ENCODE measurements around the gene ZAP70.

The ZAP70 gene

DNA sequence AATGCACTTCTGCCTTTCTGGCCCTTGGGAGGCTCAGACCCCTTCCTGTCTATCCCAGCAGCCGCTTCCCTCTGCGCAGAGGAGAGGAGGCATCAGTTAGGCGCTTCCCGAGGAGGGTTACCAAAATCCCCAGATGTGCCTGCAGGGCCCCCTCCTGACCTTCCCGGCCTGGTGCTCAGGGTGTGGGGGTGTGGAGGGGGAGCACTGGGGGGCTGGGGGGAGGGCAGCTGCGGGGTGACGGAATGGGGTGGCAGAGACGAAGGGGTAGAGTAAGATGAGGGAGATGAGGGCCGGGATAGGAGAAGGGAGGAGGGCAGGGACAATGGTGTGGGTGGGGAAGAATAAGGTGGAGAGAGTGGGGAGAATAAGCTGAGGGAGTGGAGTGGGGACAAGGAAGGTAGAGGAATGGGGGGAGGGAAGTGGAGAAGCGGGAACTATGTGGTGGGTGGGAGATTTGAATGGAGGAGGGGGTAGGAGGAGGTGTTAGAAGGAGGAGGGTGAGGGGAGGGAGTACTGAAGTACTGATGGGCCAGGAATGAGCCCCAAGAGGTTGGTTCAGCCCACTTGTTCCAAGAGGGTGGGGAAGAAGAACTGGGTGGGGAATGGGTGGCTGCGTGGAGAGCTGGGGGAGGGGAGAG lies 6.5 kb upstream of the ZAP70 start:
- Histone ChIP-seq H3K27me3 (ENCODE audit: insufficient read depth, low read length, poor library complexity, severe bottlenecking) (no peaks in the 10 kb centered on the region), H3F3A (ENCODE audit: low read depth) (no peaks in the 10 kb centered on the region), H2AFZ (ENCODE audit: low read length) (no peak overlapping the region), H3K9ac (ENCODE audit: low read depth, low read length, poor library complexity, severe bottlenecking) (no peak overlapping the region), H3K79me2 (ENCODE audit: insufficient read depth, low read length) (peaks cover 11% of the 10 kb centered on the region; the same call in 1 of the 2 replicates), H3K9me2 (replicated peaks; ENCODE audit: low read depth, low read length) (no peaks in the 10 kb centered on the region), H3K4me1 (ENCODE audit: insufficient read depth, low read length, poor library complexity, severe bottlenecking) (peaks cover 34% of the 10 kb centered on the region), H3K4me3 (ENCODE audit: low read length, poor library complexity, severe bottlenecking) (no peak overlapping the region), H4K20me1 (ENCODE audit: insufficient read depth, low read length, poor library complexity, severe bottlenecking) (no peaks in the 10 kb centered on the region), H3K9me3 (ENCODE audit: insufficient read depth, low read depth, low read length) (no peaks in the 10 kb centered on the region), H3K4me2 (ENCODE audit: low read depth, low read length, poor library complexity, severe bottlenecking) (no peak overlapping the region), H3K36me3 (ENCODE audit: insufficient read depth, low read length) (no peaks in the 10 kb centered on the region)
- TF ChIP-seq, protein P1, sequence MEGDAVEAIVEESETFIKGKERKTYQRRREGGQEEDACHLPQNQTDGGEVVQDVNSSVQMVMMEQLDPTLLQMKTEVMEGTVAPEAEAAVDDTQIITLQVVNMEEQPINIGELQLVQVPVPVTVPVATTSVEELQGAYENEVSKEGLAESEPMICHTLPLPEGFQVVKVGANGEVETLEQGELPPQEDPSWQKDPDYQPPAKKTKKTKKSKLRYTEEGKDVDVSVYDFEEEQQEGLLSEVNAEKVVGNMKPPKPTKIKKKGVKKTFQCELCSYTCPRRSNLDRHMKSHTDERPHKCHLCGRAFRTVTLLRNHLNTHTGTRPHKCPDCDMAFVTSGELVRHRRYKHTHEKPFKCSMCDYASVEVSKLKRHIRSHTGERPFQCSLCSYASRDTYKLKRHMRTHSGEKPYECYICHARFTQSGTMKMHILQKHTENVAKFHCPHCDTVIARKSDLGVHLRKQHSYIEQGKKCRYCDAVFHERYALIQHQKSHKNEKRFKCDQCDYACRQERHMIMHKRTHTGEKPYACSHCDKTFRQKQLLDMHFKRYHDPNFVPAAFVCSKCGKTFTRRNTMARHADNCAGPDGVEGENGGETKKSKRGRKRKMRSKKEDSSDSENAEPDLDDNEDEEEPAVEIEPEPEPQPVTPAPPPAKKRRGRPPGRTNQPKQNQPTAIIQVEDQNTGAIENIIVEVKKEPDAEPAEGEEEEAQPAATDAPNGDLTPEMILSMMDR (conservative IDR thresholded peaks at IDR 0.05; ENCODE audit: low read length), result no peak
- TF ChIP-seq EZH2phosphoT487 (IDR thresholded peaks at IDR 0.05; ENCODE audit: borderline replicate concordance), result no peak

DNA sequence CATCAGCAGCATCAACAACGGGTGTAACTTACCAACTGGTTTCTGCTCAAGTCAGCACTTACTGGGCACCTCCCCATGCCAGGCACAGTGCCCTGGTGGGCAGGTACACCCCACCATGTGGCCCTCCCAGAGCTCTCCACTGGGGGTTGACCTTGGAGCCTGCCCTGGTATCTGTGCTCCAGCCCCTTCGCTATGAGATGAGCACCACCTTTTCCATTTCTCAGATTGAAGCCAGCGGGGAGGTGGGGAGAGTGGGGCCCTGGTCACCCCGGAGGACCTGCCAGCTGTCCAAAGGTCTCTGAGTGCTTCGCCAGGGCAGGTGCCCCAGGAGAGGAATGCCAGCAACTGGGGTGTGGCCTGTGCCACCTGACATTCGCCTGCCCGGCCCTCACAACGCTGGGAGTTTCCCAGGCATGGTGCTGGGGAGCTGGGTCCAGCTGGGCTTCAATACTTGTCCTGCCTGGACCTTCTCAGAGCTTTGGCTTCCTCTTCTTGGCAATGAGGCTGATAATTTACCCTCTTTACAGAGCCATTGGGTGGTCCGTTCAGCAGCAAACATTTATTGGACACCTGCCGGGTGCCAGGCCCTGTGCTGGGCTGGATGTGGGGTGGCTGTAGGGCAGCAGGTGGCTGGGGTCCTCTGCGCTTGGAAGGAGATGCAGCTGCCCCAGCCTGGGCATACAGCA lies 5.9 kb upstream of the ZAP70 start:
- Histone ChIP-seq H3K4me3 (ENCODE audit: low read length, poor library complexity, severe bottlenecking) (no peak overlapping the region), H3K79me2 (ENCODE audit: insufficient read depth, low read length) (peaks cover 17% of the 10 kb centered on the region; the same call in 1 of the 2 replicates), H3K36me3 (ENCODE audit: insufficient read depth, low read length) (no peaks in the 10 kb centered on the region), H3K4me2 (ENCODE audit: low read depth, low read length, poor library complexity, severe bottlenecking) (no peak overlapping the region), H2AFZ (ENCODE audit: low read length) (no peak overlapping the region), H4K20me1 (ENCODE audit: insufficient read depth, low read length, poor library complexity, severe bottlenecking) (no peaks in the 10 kb centered on the region), H3F3A (ENCODE audit: low read depth) (no peaks in the 10 kb centered on the region), H3K9me2 (replicated peaks; ENCODE audit: low read depth, low read length) (no peaks in the 10 kb centered on the region), H3K9me3 (ENCODE audit: insufficient read depth, low read depth, low read length) (no peaks in the 10 kb centered on the region), H3K9ac (ENCODE audit: low read depth, low read length, poor library complexity, severe bottlenecking) (no peak overlapping the region), H3K27me3 (ENCODE audit: insufficient read depth, low read length, poor library complexity, severe bottlenecking) (no peaks in the 10 kb centered on the region), H3K4me1 (ENCODE audit: insufficient read depth, low read length, poor library complexity, severe bottlenecking) (peaks cover 30% of the 10 kb centered on the region)
- TF ChIP-seq, protein P1 (conservative IDR thresholded peaks at IDR 0.05; ENCODE audit: low read length), result no peak
- TF ChIP-seq EZH2phosphoT487 (IDR thresholded peaks at IDR 0.05; ENCODE audit: borderline replicate concordance), result no peak

DNA sequence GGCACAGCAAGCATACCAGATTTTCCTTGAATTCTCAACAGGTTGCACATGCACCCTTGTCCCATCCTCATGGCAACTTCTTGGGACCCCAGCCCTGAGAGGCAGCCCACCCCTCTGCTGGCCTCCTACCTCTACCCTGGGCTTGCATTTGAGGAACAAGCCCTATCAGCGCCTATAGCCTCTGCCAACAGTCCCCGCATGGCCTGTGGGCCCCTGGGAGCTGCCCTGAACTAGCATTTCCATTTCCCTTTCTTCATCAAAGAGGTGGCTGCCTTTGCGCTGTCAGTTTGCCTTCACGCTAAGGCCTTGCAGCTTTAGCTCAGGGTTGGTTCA lies 5.4 kb upstream of the ZAP70 start:
- no peak for TF ChIP-seq EZH2phosphoT487 (IDR thresholded peaks at IDR 0.05; ENCODE audit: borderline replicate concordance)
- TF ChIP-seq, protein P1 (conservative IDR thresholded peaks at IDR 0.05; ENCODE audit: low read length), result no peak
- H4K20me1 ChIP-seq (ENCODE audit: insufficient read depth, low read length, poor library complexity, severe bottlenecking), result no peaks in the 10 kb centered on the region
- H3K4me2 ChIP-seq (ENCODE audit: low read depth, low read length, poor library complexity, severe bottlenecking), result no peak overlapping the region
- H3K9ac ChIP-seq (ENCODE audit: low read depth, low read length, poor library complexity, severe bottlenecking), result no peak overlapping the region
- H3F3A ChIP-seq (ENCODE audit: low read depth), result no peaks in the 10 kb centered on the region
- no peaks in the 10 kb centered on the region for H3K9me3 ChIP-seq (ENCODE audit: insufficient read depth, low read depth, low read length)
- H3K4me3 ChIP-seq (ENCODE audit: low read length, poor library complexity, severe bottlenecking), result no peak overlapping the region
- H3K9me2 ChIP-seq (replicated peaks; ENCODE audit: low read depth, low read length), result no peaks in the 10 kb centered on the region
- no peak overlapping the region for H2AFZ ChIP-seq (ENCODE audit: low read length)
- H3K4me1 ChIP-seq (ENCODE audit: insufficient read depth, low read length, poor library complexity, severe bottlenecking), result peaks cover 31% of the 10 kb centered on the region
- H3K79me2 ChIP-seq (ENCODE audit: insufficient read depth, low read length), result peaks cover 23% of the 10 kb centered on the region; the same call in 1 of the 2 replicates
- H3K36me3 ChIP-seq (ENCODE audit: insufficient read depth, low read length), result no peaks in the 10 kb centered on the region
- no peaks in the 10 kb centered on the region for H3K27me3 ChIP-seq (ENCODE audit: insufficient read depth, low read length, poor library complexity, severe bottlenecking)

Measured in Loucy (cell line).